Stomach (tissue), 19 donors: Measurements from ENCODE around the gene DHFR2. TPM values are rescaled to one million over a fixed set of nuclear protein-coding genes. Genes with fewer than 3 reads are reported as not detected.
"Not testable (repeated sequence)": the region's sequence is repeated elsewhere in the genome, so short reads cannot be mapped to it uniquely, and the experiment has no call there.

Experiments used
- DNase-seq, 2 donors: peaks; one replicate each; pipeline versions ENCODE4 v3.0.0 to v3.0.0-alpha.2; 2013 to 2019
- H3K27ac ChIP-seq, 5 donors: fragments of 200-600 bp in 4 of 5; sonication (generic) in 4 of 5; one replicate each; pipeline ENCODE4 v1.5.1; 2013 to 2019; ENCODE audit warnings: mild to moderate bottlenecking in 1 of 5, moderate library complexity in 1 of 5
- H3K27me3 ChIP-seq, 3 donors: fragments of 200-600 bp; sonication (generic); one replicate each; pipeline ENCODE4 v1.5.1; 2017 to 2019; ENCODE audit warnings: mixed run types in 1 of 3
- H3K36me3 ChIP-seq, 4 donors: fragments of 200-600 bp; sonication (generic); 1 replicate in 3 of 4; 2 replicates in 1 of 4; pipeline ENCODE4 v1.5.1; 2016 to 2019
- H3K4me1 ChIP-seq, 4 donors: fragments of 200-600 bp; sonication (generic); one replicate each; pipeline ENCODE4 v1.5.1; 2016 to 2019
- H3K4me3 ChIP-seq, 4 donors: fragments of 200-600 bp; sonication (generic) in 3 of 4; one replicate each; pipeline ENCODE4 v1.5.1; 2016 to 2019; ENCODE audit warnings: mild to moderate bottlenecking in 1 of 4
- H3K9me3 ChIP-seq, 4 donors: fragments of 200-600 bp; sonication (generic); one replicate each; pipeline ENCODE4 v1.5.1; 2016 to 2019
- CTCF ChIP-seq, 7 experiments: fragments of 450-650 bp in 4 of 7; fragments of 200-600 bp in 3 of 7; sonication (generic) in 3 of 7; IDR thresholded peaks; one replicate each; pipeline ENCODE4 v1.5.1; 2016 to 2019; ENCODE audit warnings: antibody characterized with exemption in 7 of 7, control low read depth in 2 of 7, mild to moderate bottlenecking in 1 of 7
- EP300 ChIP-seq: sonication (generic); formaldehyde crosslinking; IDR thresholded peaks from one replicate; pipeline ENCODE4 v1.6.1; 2017; ENCODE audit warnings: antibody characterized with exemption
- POLR2A ChIP-seq, 4 donors: fragments of 450-650 bp; IDR thresholded peaks; one replicate each; pipeline ENCODE4 v1.6.1; 2016; ENCODE audit warnings: antibody characterized with exemption in 4 of 4, control low read depth in 2 of 4, mild to moderate bottlenecking in 1 of 4, moderate library complexity in 1 of 4
- POLR2AphosphoS5 ChIP-seq, 3 donors: sonication (generic); formaldehyde crosslinking; IDR thresholded peaks; one replicate each; pipeline ENCODE4 v1.6.1; 2016; ENCODE audit warnings: antibody characterized with exemption in 3 of 3
- WGBS, 5 donors: extraction: QIAGEN DNeasy Blood & Tissue Kit in 3 of 5; methylation state at CpG; one replicate each; pipeline versions ENCODE4 v1.1.5 to v1.1.7; 2013 to 2018; 5-methylcytosine and 5-hydroxymethylcytosine counted together
- intact Hi-C: fragments of 100-400 bp; cut with DNase I; formaldehyde crosslinking; loops from one replicate; pipeline ENCODE4 v1.15.1; 2023; ENCODE audit warnings: low total_unique reads
- long read RNA-seq, 10 donors: transcript quantifications; one replicate each; lab custom pipeline, GENCODE V29; 2026
- polyA plus RNA-seq, 3 donors: library from polyadenylated mRNA; stranded (reverse); fragments of 200-250 nt; gene quantifications; one replicate each; pipeline ENCODE4 v1.2.3, GENCODE V29; 2013
- total RNA-seq, 5 donors: library from RNA; depleted of rRNA; stranded (reverse); fragments of >200 nt; gene quantifications; one replicate each; pipeline versions ENCODE4 v1.1.0 to v1.2.3, GENCODE V29; 2014 to 2016
- donor health status: healthy with polysubstance abuse.
- donor health status: Bipolar disorder and iron deficiency.
- donor health status: healthy.

DHFR2 gene
- total RNA-seq (1 to 10 TPM; 1.4 to 6.2 (median 4.7) TPM), polyA plus RNA-seq (1 to 10 TPM; 1.1 to 2.5 (median 1.8) TPM)
- long read RNA-seq, donor 1 = 0 reads
- long read RNA-seq, donor 2, partial matches to known transcripts = 0 of 1 reads
- long read RNA-seq, donor 2, other reads (novel, unspliced or antisense) = 0 of 1 reads
- long read RNA-seq, donor 3, partial matches to known transcripts = 0 of 3 reads
- long read RNA-seq, donor 3, other reads (novel, unspliced or antisense) = 0 of 3 reads
- long read RNA-seq, donor 4 = 0 reads
- long read RNA-seq, donor 5, full-length matches to known transcripts = 5 of 5 reads
- long read RNA-seq, donor 5, partial matches to known transcripts = 0 of 5 reads
- long read RNA-seq, donor 5, other reads (novel, unspliced or antisense) = 0 of 5 reads
- long read RNA-seq, donor 6 = 0 reads
- long read RNA-seq, donor 7 = 0 reads
- long read RNA-seq, donor 8, partial matches to known transcripts = 0 of 2 reads
- long read RNA-seq, donor 8, other reads (novel, unspliced or antisense) = 0 of 2 reads
- long read RNA-seq, donor 9, full-length matches to known transcripts = 2 of 2 reads
- long read RNA-seq, donor 9, partial matches to known transcripts = 0 of 2 reads
- long read RNA-seq, donor 9, other reads (novel, unspliced or antisense) = 0 of 2 reads
- long read RNA-seq, donor 10, full-length matches to known transcripts = 1 of 1 reads
- long read RNA-seq, donor 10, partial matches to known transcripts = 0 of 1 reads
- long read RNA-seq, donor 10, other reads (novel, unspliced or antisense) = 0 of 1 reads

GRCh38 chr3:94062513-94063404 is at the start of gene DHFR2, which contains the start of gene NSUN3:
Gene DHFR2, minus strand, starts transcription at chr3:94062916. Its CDS starts 1,405 bp downstream, at chr3:94061511.
Gene NSUN3, plus strand, starts transcription at chr3:94063061. Its CDS starts 66 bp downstream, at chr3:94063127.
- Histone ChIP-seq H3K4me3 (peak within 1 kb of the TSS; percentile 50 to 77 (median 68)), H3K4me1 (peaks cover 7 to 52% (median 33%) of the 10 kb centered on the region in 4 donors), H3K27ac (peak within 1 kb of the TSS; percentile 86 to 98 (median 95)), H3K36me3 (peaks cover 0 to 36% (median 20%) of the 10 kb centered on the region in 4 donors), H3K27me3 (no peaks in the 10 kb centered on the region), H3K9me3 (no peaks in the 10 kb centered on the region)
- DNase-seq = peak; percentile 89 to 98
- TF ChIP-seq EP300 (no peak), POLR2AphosphoS5 (IDR thresholded peaks at IDR 0.05) (peak; percentile 49 to 91 (median 76))
- 0 to 1% (median 0%) methylated on average over 48 to 52 of the region's 52 CpGs for WGBS, 5 donors
- intact Hi-C loops = no loop called here

GRCh38 chr3:94110854-94111253 is 48.1 kb upstream of the DHFR2 start:
- H3K9me3 ChIP-seq = no peaks in the 10 kb centered on the region
- DNase-seq = no peak
- H3K4me1 ChIP-seq = peaks cover 0 to 5% (median 3%) of the 10 kb centered on the region in 4 donors
- H3K27ac ChIP-seq = no peak overlapping the region
- H3K36me3 ChIP-seq = peaks cover 0 to 67% (median 48%) of the 10 kb centered on the region in 4 donors
- intact Hi-C loops = no loop called here
- no peak for TF ChIP-seq POLR2A (IDR thresholded peaks at IDR 0.05)
- TF ChIP-seq POLR2AphosphoS5 (IDR thresholded peaks at IDR 0.05) = no peak
- no peak for TF ChIP-seq CTCF (IDR thresholded peaks at IDR 0.05)
- no peak for TF ChIP-seq EP300
- no peak overlapping the region for H3K4me3 ChIP-seq
- no peaks in the 10 kb centered on the region for H3K27me3 ChIP-seq

GRCh38 chr3:94110232-94110631 is 47.5 kb upstream of the DHFR2 start:
- H3K27ac ChIP-seq, H3K4me1 ChIP-seq, H3K4me3 ChIP-seq, intact Hi-C loops, DNase-seq, H3K9me3 ChIP-seq, H3K27me3 ChIP-seq: not testable (repeated sequence)
- H3K36me3 ChIP-seq = peaks cover 0 to 67% (median 50%) of the 10 kb centered on the region in 4 donors

- WGBS, 5 donors = 26 to 54% (median 34%) methylated on average over 5 of the region's 5 CpGs
Observed at GRCh38 chr3:94106268-94106667, 43.6 kb upstream of the DHFR2 start.

More at GRCh38 chr3:94106268-94106667, 43.6 kb upstream of the DHFR2 start:
- intact Hi-C loops = no loop called here
- H3K4me1 ChIP-seq = peaks cover 0 to 5% (median 3%) of the 10 kb centered on the region in 4 donors
- H3K4me3 ChIP-seq = no peak overlapping the region
- TF ChIP-seq EP300 (no peak), POLR2AphosphoS5 (IDR thresholded peaks at IDR 0.05) (no peak), POLR2A (IDR thresholded peaks at IDR 0.05) (no peak), CTCF (IDR thresholded peaks at IDR 0.05) (no peak)
- H3K27ac ChIP-seq = no peak overlapping the region
- H3K27me3 ChIP-seq = no peaks in the 10 kb centered on the region
- peaks cover 0 to 57% (median 53%) of the 10 kb centered on the region in 4 donors for H3K36me3 ChIP-seq
- H3K9me3 ChIP-seq = no peaks in the 10 kb centered on the region
- no peak for DNase-seq
